Measurements from ENCODE around the gene DOK3. TPM values are rescaled to one million over a fixed set of nuclear protein-coding genes. Genes with fewer than 3 reads are reported as not detected.

DOK3 gene
- total and polyA plus RNA-seq, 2 donors (not counting 1 experiment from before 2014, with no cell fraction given) = 103 to 115 TPM

GRCh38 chr5:177456591-177456964, 53.0 kb downstream of the DOK3 start:
- no peaks in the 10 kb centered on the region for H3K36me3 ChIP-seq (replicated peaks in 1 of 2; ENCODE audit: control extremely low read depth in 1 of 2, control insufficient read depth in 1 of 2, extremely low read depth in 1 of 2, insufficient read depth in 2 of 2, low read length in 1 of 2)
- 30% methylated on average over 7 of the region's 12 CpGs for WGBS (ENCODE audit: insufficient coverage)
- H3K4me1 ChIP-seq (ENCODE audit: control insufficient read depth in 2 of 2, insufficient read depth in 2 of 2, low read length in 2 of 2) = peaks cover 17 to 31% of the 10 kb centered on the region in 2 donors
- no peaks in the 10 kb centered on the region for H3K27me3 ChIP-seq (replicated peaks in 1 of 4; ENCODE audit: control extremely low read depth in 1 of 4, control insufficient read depth in 3 of 4, insufficient read depth in 4 of 4, low read length in 3 of 4)
- no peak overlapping the region for H3K4me3 ChIP-seq (ENCODE audit: control extremely low read depth in 1 of 5, extremely low read depth in 1 of 5, insufficient read depth in 1 of 5, low read depth in 2 of 5, low read length in 4 of 5)
- no peak overlapping the region for H3K9ac ChIP-seq (ENCODE audit: low read length)
- Mint-ChIP-seq H3K27me3 (no peaks in the 10 kb centered on the region), H3K4me3 (peak overlapping the region; percentile 93), H3K9me3 (ENCODE audit: insufficient read depth) (no peaks in the 10 kb centered on the region), H3K4me1 (peaks cover 27% of the 10 kb centered on the region), H3K27ac (no peak overlapping the region)
- no peak overlapping the region for H2AFZ ChIP-seq (ENCODE audit: insufficient read depth, low read depth, low read length, poor library complexity, severe bottlenecking)
- H3K79me2 ChIP-seq (ENCODE audit: control insufficient read depth, insufficient read depth, low read length) = peaks cover 17% of the 10 kb centered on the region
- H3K27ac ChIP-seq (ENCODE audit: low read length in 2 of 2) = no peak overlapping the region
- peak; percentile 56 for TF ChIP-seq CTCF (IDR thresholded peaks at IDR 0.05)
- no peak for TF ChIP-seq EZH2 (IDR thresholded peaks at IDR 0.05; ENCODE audit: borderline replicate concordance, insufficient read depth, low read depth, low read length, poor library complexity, severe bottlenecking)
- peaks cover 30% of the 10 kb centered on the region for H4K20me1 ChIP-seq (ENCODE audit: control insufficient read depth, insufficient read depth, low read length, poor library complexity, severe bottlenecking)
- CTCF ChIA-PET = interaction anchor here (0.9 to 21.3 kb wide), 15 partner anchors 9 to 137 kb away, joined by 3 to 628 read pairs (median 7); partner anchors contain the start of genes DBN1, DOK3, F12 and GRK6
- intact Hi-C loops (cut with micrococcal nuclease) = loop anchor here (2.0 kb wide), 1 partner anchor 144 kb away; no protein-coding TSS in a partner anchor
- ATAC-seq (ENCODE audit: low read depth) (no peak), DNase-seq (no peak)
- POLR2A ChIA-PET = interaction anchor here (0.7 to 6.7 kb wide), 4 partner anchors 25 to 138 kb away, joined by 3 to 87 read pairs (median 6); no protein-coding TSS in a partner anchor
- H3K9me3 ChIP-seq (ENCODE audit: control extremely low read depth in 1 of 3, control insufficient read depth in 2 of 3, insufficient read depth in 1 of 3, low read length in 2 of 3) = peaks cover 0 to 4% (median 0%) of the 10 kb centered on the region in 3 donors
- peak overlapping the region; percentile 99 for H3K4me2 ChIP-seq (replicated peaks; ENCODE audit: low read depth, low read length, poor library complexity, severe bottlenecking)
